Measurements from ENCODE around the gene DNAJC5. TPM values are rescaled to one million over a fixed set of nuclear protein-coding genes. Genes with fewer than 3 reads are reported as not detected.

Gene DNAJC5
- total and polyA plus RNA-seq, 2 experiments from 2014 or later: 7.1 to 33.5 TPM

GRCh38 chr20:63886921-63887320, 8.0 kb upstream of the DNAJC5 start:
- Histone ChIP-seq H3K4me2 (no peak overlapping the region), H3K79me2 (replicated peaks; ENCODE audit: insufficient read depth) (peaks cover 8% of the 10 kb centered on the region; the same call in 1 of the 2 replicates), H3K36me3 (ENCODE audit: insufficient read depth) (peaks cover 11% of the 10 kb centered on the region; the same call in 1 of the 2 replicates), H4K20me1 (replicated peaks; ENCODE audit: insufficient read depth) (peaks cover 11% of the 10 kb centered on the region; the same call in 1 of the 2 replicates), H3F3A (replicated peaks; ENCODE audit: low read depth) (peaks cover 14% of the 10 kb centered on the region; the same call in 1 of the 2 replicates), H3K4me3 (no peak overlapping the region), H2AFZ (no peak overlapping the region), H3K27me3 (ENCODE audit: insufficient read depth) (no peaks in the 10 kb centered on the region), H3K27ac (ENCODE audit: low read depth) (no peak overlapping the region; the same call in 1 of the 2 replicates), H3K9me2 (ENCODE audit: insufficient read depth) (no peaks in the 10 kb centered on the region), H3K4me1 (ENCODE audit: insufficient read depth) (no peaks in the 10 kb centered on the region)
- H3K9me3 Mint-ChIP-seq: no peaks in the 10 kb centered on the region
- DNase-seq (ENCODE audit: low spot score): no peak
- H3K27ac Mint-ChIP-seq: peak overlapping the region; percentile 77; the same call in 1 of the 2 replicates
- TF ChIP-seq JUNB (IDR thresholded peaks at IDR 0.05; ENCODE audit: unreplicated experiment): no peak
- no peak for TF ChIP-seq ZNF462 (CRISPR knock-in tag; IDR thresholded peaks at IDR 0.05)
- peaks cover 17% of the 10 kb centered on the region for H3K27me3 Mint-ChIP-seq (ENCODE audit: insufficient read depth, low read depth, poor library complexity)
- no peaks in the 10 kb centered on the region; the same call in 2 of the 3 replicates for H3K4me1 Mint-ChIP-seq
- peaks cover 59% of the 10 kb centered on the region for H3K36me3 Mint-ChIP-seq (ENCODE audit: low read depth)
- H3K4me3 Mint-ChIP-seq: no peak overlapping the region; the same call in 2 of the 3 replicates
- ATAC-seq: no peak

GRCh38 chr20:63889241-63890200, 5.4 kb upstream of the DNAJC5 start:
- Histone ChIP-seq H2AFZ (no peak overlapping the region), H3K36me3 (ENCODE audit: insufficient read depth) (peaks cover 6% of the 10 kb centered on the region; the same call in 1 of the 2 replicates), H3K4me2 (no peak overlapping the region), H3K4me1 (ENCODE audit: insufficient read depth) (0 out of 2 replicates have a peak, but pooled peaks cover 5% of the 10 kb centered on the region), H4K20me1 (replicated peaks; ENCODE audit: insufficient read depth) (peaks cover 17% of the 10 kb centered on the region; the same call in 1 of the 2 replicates), H3K27me3 (ENCODE audit: insufficient read depth) (no peaks in the 10 kb centered on the region), H3K79me2 (replicated peaks; ENCODE audit: insufficient read depth) (peaks cover 5% of the 10 kb centered on the region; the same call in 1 of the 2 replicates), H3K27ac (ENCODE audit: low read depth) (no peak overlapping the region), H3K4me3 (no peak overlapping the region), H3K9me2 (ENCODE audit: insufficient read depth) (no peaks in the 10 kb centered on the region), H3F3A (replicated peaks; ENCODE audit: low read depth) (peaks cover 26% of the 10 kb centered on the region)
- Mint-ChIP-seq H3K9me3 (no peaks in the 10 kb centered on the region), H3K4me3 (no peak overlapping the region), H3K4me1 (peaks cover 3% of the 10 kb centered on the region), H3K27ac (no peak overlapping the region), H3K36me3 (ENCODE audit: low read depth) (peaks cover 41% of the 10 kb centered on the region), H3K27me3 (ENCODE audit: insufficient read depth, low read depth, poor library complexity) (peaks cover 9% of the 10 kb centered on the region)
- DNase-seq (ENCODE audit: low spot score): no peak
- no peak for ATAC-seq
- TF ChIP-seq CTCF (conservative IDR thresholded peaks at IDR 0.05; ENCODE audit: low read depth in 2 of 2) (no peak), ZNF114 (CRISPR knock-in tag; IDR thresholded peaks at IDR 0.05) (no peak), POLR2AphosphoS5 (IDR thresholded peaks at IDR 0.05; ENCODE audit: low read depth) (no peak), EZH2 (IDR thresholded peaks at IDR 0.05; ENCODE audit: low read depth, unreplicated experiment) (no peak), REST (IDR thresholded peaks at IDR 0.05; ENCODE audit: unreplicated experiment) (no peak), EZH2phosphoT487 (IDR thresholded peaks at IDR 0.05; ENCODE audit: unreplicated experiment) (no peak)
